Activated naive CD8-positive, alpha-beta T cell (primary cell): Measurements from ENCODE around the gene CCND2.

ENCODE experiments used
- H3K27ac Mint-ChIP-seq: one replicate; pipeline ENCODE4 v1.8.0; 2021; ENCODE audit warnings: mixed read lengths
- H3K27me3 Mint-ChIP-seq: one replicate; pipeline ENCODE4 v1.8.0; 2021; ENCODE audit warnings: mixed read lengths
- H3K36me3 Mint-ChIP-seq: one replicate; pipeline ENCODE4 v1.8.0; 2021; ENCODE audit warnings: mixed read lengths
- H3K4me1 Mint-ChIP-seq: one replicate; pipeline ENCODE4 v1.8.0; 2021; ENCODE audit warnings: low read depth, mixed read lengths
- H3K4me3 Mint-ChIP-seq: one replicate; pipeline ENCODE4 v1.8.0; 2021; ENCODE audit warnings: mild to moderate bottlenecking, mixed read lengths
- H3K9me3 Mint-ChIP-seq: one replicate; pipeline ENCODE4 v1.8.0; 2021; ENCODE audit warnings: low read depth, mixed read lengths

CCND2 gene

DNA sequence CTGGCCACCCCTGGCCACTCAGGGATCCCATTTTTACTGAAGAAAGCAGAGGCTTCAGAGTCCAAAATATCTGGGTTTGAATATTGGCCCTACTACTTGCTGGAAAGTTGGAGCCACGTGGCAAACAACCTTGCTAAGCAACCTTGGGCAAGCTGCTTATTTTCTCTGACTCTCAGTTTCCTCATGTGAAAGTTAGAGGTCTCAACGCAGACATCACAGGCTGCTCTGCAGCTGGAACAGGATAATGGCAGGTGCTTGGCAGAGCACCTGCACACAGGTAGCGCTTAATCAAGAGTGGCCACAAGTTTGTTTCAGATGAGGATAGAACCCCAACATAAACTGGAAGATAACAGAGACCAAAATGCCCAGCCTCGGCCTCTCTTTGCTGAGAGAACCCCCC lies 28.1 kb upstream of the CCND2 start:
- H3K27ac Mint-ChIP-seq: no peak overlapping the region
- peaks cover 4% of the 10 kb centered on the region for H3K27me3 Mint-ChIP-seq
- H3K4me3 Mint-ChIP-seq: no peak overlapping the region
- H3K9me3 Mint-ChIP-seq: no peaks in the 10 kb centered on the region
- H3K36me3 Mint-ChIP-seq: peaks cover 2% of the 10 kb centered on the region
- H3K4me1 Mint-ChIP-seq: no peaks in the 10 kb centered on the region

DNA sequence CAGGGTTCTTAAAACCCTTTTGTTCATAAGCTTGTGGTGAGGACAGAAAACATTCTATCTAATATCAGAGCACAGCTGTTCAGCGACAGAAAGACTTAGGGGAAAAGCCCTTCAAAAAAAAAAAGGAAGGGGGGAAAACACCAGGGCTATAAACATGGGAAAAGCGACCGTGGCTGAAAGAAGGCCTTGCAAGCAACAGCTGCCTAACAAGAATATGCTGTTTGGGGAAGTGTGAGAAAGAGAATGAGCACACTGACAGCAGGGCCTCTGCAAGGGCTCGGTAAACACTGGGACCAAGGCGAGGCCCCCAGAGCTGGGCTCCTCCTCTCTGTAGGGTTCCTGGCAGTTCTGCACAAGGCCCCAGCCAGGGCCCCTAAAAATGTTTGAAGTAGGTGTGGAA lies 27.4 kb upstream of the CCND2 start:
- Mint-ChIP-seq H3K27me3 (peaks cover 4% of the 10 kb centered on the region), H3K4me1 (peaks cover 5% of the 10 kb centered on the region), H3K27ac (no peak overlapping the region), H3K36me3 (peaks cover 2% of the 10 kb centered on the region), H3K9me3 (no peaks in the 10 kb centered on the region), H3K4me3 (no peak overlapping the region)

DNA sequence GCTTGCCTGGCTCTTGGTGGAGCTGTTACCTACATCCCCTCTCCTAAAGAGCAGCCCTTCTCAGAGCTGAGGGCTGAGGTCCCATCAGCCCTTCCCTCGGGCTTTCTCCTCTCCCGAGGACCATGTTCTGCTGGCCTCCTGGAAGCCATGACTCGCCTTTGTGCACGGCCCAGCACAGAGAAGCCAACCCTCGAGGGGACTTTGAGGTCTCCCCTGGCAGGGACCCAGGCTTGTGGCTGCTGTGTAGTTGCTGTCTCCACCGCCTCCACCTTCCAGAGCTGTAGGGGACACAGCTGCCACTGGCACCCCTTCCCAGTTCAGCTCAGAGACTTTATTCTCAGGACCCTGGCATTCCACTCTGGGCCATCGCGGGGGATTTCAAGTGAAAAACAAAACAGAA lies 22.9 kb upstream of the CCND2 start:
- peak overlapping the region; percentile 80 for H3K27ac Mint-ChIP-seq
- H3K4me3 Mint-ChIP-seq: no peak overlapping the region
- peaks cover 9% of the 10 kb centered on the region for H3K4me1 Mint-ChIP-seq
- H3K36me3 Mint-ChIP-seq: no peaks in the 10 kb centered on the region
- no peaks in the 10 kb centered on the region for H3K9me3 Mint-ChIP-seq
- H3K27me3 Mint-ChIP-seq: no peaks in the 10 kb centered on the region

DNA sequence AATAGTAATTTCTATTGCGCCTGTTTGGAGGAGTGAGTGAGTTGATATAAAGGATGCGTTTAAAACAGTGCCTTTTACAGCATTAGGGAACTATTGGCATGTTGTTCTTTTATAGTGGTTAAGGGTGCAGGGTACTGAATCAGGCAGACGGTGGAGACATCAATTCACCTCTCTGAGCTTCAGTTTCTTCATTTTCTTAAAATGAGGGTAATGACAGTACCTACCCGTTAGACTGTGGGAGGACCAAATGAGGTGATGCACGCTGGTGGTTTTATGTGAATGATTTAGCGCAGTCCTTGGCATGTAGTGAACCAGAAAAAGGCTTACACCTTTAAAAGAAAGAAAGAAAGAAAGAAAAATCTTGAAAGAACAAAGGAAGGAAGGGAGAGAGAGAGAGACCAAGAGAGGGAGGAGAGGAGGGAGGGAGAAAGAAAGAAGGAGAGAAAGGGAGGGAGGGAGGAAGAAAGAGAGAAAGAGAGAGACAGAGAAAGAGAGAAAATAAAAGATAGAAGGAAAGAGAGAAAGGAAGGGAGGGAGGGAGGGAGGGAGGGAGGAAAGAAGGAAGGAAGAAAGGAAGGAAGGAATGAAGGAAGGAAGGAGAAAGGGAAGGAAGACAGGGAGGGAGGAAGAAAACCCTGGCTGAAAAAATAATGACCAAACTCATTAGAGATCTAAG lies 22.2 kb upstream of the CCND2 start:
- Mint-ChIP-seq H3K27ac (peak overlapping the region; percentile 80), H3K27me3 (no peaks in the 10 kb centered on the region), H3K4me1 (peaks cover 9% of the 10 kb centered on the region), H3K36me3 (no peaks in the 10 kb centered on the region), H3K4me3 (peak overlapping the region; percentile 64), H3K9me3 (no peaks in the 10 kb centered on the region)

DNA sequence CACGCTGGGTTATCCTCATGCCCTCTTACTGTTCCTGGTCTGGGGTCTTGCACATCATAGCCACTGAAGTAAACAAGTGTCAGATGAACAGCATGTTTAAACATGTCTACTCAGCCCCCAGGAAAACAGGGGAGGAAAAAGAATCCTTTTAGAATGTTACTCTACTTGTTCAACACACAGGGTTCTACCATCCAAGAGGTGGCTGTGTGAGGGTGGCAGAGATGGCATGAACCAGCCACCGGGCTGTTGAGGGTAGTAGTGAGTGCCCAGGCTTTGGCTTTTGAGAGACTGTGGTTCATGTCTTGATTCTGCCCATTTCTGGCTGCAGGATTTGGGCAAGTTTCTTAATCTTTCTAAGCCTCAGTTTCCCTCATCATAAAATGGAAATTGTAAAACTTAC lies 21.6 kb upstream of the CCND2 start:
- no peaks in the 10 kb centered on the region for H3K9me3 Mint-ChIP-seq
- H3K4me1 Mint-ChIP-seq: peaks cover 9% of the 10 kb centered on the region
- H3K36me3 Mint-ChIP-seq: no peaks in the 10 kb centered on the region
- no peaks in the 10 kb centered on the region for H3K27me3 Mint-ChIP-seq
- no peak overlapping the region for H3K27ac Mint-ChIP-seq
- no peak overlapping the region for H3K4me3 Mint-ChIP-seq

DNA sequence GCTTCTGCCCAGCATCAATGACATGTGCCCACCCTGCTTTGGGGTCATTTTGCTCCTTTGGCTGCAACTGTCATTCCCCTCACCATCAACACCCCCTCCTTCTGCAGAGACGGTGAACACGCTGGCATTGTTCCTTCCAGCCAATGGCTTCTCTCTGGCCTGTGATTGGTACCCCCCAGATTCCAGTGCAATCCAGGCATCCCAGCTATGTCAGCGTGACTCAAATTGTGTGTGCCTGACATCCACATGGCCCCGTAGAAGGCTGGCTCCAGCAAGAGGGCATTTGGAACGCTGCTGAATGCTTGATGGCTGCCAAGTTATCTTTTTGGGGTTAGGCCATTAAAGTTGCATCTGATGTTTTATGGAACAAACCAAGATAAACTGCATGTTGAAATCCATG lies 21.0 kb upstream of the CCND2 start:
- peak overlapping the region; percentile 23 for H3K27ac Mint-ChIP-seq
- no peak overlapping the region for H3K4me3 Mint-ChIP-seq
- no peaks in the 10 kb centered on the region for H3K9me3 Mint-ChIP-seq
- H3K36me3 Mint-ChIP-seq: no peaks in the 10 kb centered on the region
- no peaks in the 10 kb centered on the region for H3K27me3 Mint-ChIP-seq
- peaks cover 11% of the 10 kb centered on the region for H3K4me1 Mint-ChIP-seq

DNA sequence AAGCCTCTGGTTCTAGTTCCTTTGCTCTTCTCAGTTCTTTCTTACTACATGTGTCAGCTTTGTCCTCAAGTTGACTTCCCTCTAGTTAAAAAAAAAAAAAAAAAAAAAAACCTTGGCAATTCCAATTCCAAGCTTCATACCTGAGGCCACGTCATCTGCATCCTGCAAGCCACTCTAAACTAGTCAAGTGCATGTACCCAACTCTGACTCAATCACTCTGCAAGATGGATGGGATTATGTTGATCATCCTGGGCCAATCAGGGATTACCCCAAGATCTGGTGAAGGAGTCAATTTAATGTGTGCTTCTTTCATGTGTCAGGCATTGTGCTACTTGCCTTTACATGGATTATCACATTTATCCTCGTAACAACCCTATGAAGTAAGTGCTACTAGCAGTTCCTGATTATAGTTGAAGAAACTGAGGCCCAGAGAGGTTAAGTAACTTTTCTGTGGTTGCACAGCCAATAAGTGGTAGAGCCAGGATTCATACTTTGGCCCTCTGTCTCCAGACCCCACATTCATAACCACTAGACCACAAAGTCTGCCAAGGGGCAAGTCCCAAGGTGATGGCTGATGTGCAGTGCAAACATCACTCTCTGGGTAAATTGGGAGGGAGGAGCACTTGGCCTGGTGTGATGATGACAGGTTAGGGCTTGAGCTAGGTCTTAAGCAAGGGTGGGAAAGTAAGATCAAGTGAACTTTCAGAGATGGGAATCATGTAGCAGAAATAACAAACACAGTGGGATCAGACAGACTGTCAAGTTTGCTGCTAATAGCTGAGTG lies 17.3 kb upstream of the CCND2 start:
- H3K9me3 Mint-ChIP-seq: peaks cover 3% of the 10 kb centered on the region
- peaks cover 4% of the 10 kb centered on the region for H3K36me3 Mint-ChIP-seq
- H3K4me1 Mint-ChIP-seq: peaks cover 5% of the 10 kb centered on the region
- no peak overlapping the region for H3K27ac Mint-ChIP-seq
- no peak overlapping the region for H3K4me3 Mint-ChIP-seq
- no peaks in the 10 kb centered on the region for H3K27me3 Mint-ChIP-seq

DNA sequence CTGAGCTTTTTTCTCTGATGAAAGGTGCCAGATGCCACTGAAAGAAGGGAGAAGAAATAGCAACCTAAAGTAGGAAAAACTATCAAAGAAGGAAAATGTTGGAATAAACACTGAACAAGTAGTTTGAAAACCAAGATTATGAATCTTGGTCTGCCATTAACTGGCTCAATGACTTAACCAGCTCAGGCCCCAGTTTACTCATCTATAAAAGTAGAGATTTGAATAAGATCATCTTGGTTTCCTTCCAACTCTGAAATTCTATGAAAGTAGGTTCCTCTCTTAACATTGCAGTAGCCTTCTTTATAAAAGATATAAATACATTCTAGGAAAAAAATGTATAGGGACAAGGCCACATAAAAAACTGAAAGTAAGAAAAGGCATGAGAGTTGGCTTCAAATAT lies 16.1 kb upstream of the CCND2 start:
- Mint-ChIP-seq H3K36me3 (peaks cover 4% of the 10 kb centered on the region), H3K27me3 (no peaks in the 10 kb centered on the region), H3K4me3 (no peak overlapping the region), H3K4me1 (peaks cover 4% of the 10 kb centered on the region), H3K27ac (no peak overlapping the region), H3K9me3 (peaks cover 3% of the 10 kb centered on the region)

DNA sequence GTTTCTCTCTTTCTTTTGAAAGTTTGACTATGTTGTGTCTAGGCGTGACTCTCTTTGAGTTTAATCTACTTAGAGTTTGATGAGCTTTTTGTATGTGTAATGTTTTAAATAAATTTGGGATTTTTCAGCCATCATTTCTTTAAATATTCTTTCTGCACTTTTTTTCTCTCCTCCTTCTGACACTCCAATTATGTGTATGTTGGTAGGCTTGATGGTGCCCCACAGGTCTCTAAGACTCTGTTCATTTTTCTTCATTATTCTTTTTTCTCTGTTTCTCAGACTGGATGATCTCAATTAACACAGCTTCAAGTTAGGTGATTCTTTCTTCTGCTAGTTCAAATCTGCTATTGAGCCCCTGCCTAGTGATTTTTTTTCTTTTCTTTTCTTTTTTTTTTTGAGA lies 14.5 kb upstream of the CCND2 start:
- no peak overlapping the region for H3K4me3 Mint-ChIP-seq
- H3K4me1 Mint-ChIP-seq: peaks cover 4% of the 10 kb centered on the region
- peaks cover 4% of the 10 kb centered on the region for H3K36me3 Mint-ChIP-seq
- H3K27me3 Mint-ChIP-seq: no peaks in the 10 kb centered on the region
- H3K9me3 Mint-ChIP-seq: peaks cover 3% of the 10 kb centered on the region
- H3K27ac Mint-ChIP-seq: no peak overlapping the region

DNA sequence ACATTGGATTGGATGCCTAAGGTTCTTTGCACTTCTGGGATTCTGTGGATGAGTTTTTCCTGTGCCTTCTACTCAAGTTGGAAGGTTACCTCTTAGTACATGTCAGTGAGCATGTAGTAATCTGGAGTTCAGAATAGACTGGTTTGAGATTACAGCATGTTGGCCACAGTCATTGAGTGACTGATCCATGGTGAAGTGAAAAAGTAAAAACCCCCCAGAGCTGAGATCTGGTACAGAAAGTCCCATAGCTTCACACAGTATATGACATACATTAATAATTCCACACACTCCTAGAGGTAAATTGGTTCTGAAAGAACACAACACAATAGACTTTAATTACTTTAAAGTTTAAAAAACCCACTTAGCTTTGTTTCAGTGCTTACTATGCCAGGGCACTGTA lies 11.9 kb upstream of the CCND2 start:
- Mint-ChIP-seq H3K9me3 (peaks cover 3% of the 10 kb centered on the region), H3K4me1 (peaks cover 5% of the 10 kb centered on the region), H3K36me3 (peaks cover 4% of the 10 kb centered on the region), H3K27ac (no peak overlapping the region), H3K27me3 (no peaks in the 10 kb centered on the region), H3K4me3 (no peak overlapping the region)

DNA sequence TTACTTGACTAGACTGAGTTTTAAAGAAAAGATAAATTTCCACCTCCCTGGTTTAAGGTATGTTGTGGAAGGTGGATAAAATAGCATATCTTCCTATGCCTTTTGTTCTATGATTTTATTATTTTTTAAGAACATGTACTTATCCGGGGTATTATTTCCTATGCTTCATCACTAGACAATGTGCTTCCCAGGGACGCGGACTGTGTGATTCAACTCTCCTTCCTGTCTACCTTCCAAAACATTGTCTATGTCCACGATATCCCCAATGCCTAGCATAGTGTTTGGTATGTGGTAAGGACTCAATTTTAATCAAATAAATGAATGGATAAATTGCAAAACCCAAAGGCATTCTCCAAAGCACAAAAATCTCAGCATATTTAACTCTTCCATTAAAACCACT lies 8.3 kb upstream of the CCND2 start:
- Mint-ChIP-seq H3K9me3 (no peaks in the 10 kb centered on the region), H3K4me1 (peaks cover 21% of the 10 kb centered on the region), H3K27ac (no peak overlapping the region), H3K4me3 (no peak overlapping the region), H3K27me3 (no peaks in the 10 kb centered on the region), H3K36me3 (no peaks in the 10 kb centered on the region)

DNA sequence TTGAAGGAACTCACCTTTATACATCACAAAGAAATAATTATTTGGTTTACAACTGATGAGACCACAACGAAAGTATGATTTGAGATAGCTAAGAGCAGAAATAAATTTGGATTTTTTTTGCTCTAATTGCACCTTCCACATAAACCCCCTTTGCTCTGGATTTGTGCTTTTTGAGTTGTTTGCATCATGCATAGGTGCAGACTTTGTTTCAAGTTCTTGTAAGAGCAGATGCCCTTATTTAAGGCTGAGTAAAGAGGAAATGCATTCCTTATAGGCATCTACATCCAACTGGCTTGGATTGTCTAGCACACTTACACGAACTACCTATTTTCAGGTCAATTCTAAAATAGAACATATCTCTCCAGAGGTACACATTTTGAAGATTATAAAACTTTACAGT lies 6.6 kb upstream of the CCND2 start:
- no peaks in the 10 kb centered on the region for H3K9me3 Mint-ChIP-seq
- no peaks in the 10 kb centered on the region for H3K27me3 Mint-ChIP-seq
- H3K27ac Mint-ChIP-seq: peak overlapping the region; percentile 28
- H3K4me1 Mint-ChIP-seq: peaks cover 24% of the 10 kb centered on the region
- no peak overlapping the region for H3K4me3 Mint-ChIP-seq
- H3K36me3 Mint-ChIP-seq: no peaks in the 10 kb centered on the region

DNA sequence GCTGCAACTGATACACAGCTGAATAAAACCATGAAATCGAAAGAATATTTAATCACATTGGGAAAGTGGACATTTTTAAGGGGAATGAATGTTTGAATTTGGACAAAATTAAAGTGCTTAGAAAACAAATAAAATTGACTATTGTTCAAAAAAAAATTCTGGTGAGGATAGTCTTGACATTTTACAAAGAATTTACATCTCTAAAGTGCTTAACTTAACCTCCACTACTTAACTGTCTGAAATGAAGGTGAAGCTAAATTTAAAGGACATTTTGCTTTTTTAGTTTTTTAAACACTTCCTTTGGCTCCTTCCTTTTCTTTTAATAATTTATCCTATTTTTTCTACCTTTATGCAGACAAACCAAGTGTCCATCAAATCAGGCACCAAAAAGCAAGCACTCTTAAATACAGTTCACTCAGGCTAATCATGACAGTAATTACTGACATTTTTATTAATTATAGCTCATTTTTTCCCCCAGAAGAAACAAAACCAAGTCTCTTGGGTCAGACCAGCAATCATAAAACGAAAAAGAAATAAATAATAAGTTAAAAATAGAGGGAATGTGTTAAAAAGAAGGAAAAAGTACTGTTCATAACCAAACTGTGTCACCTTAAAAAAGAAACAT lies 5.7 kb upstream of the CCND2 start:
- Mint-ChIP-seq H3K4me3 (peak overlapping the region; percentile 95), H3K36me3 (no peaks in the 10 kb centered on the region), H3K9me3 (no peaks in the 10 kb centered on the region), H3K27me3 (no peaks in the 10 kb centered on the region), H3K27ac (peak overlapping the region; percentile 99), H3K4me1 (peaks cover 25% of the 10 kb centered on the region)

DNA sequence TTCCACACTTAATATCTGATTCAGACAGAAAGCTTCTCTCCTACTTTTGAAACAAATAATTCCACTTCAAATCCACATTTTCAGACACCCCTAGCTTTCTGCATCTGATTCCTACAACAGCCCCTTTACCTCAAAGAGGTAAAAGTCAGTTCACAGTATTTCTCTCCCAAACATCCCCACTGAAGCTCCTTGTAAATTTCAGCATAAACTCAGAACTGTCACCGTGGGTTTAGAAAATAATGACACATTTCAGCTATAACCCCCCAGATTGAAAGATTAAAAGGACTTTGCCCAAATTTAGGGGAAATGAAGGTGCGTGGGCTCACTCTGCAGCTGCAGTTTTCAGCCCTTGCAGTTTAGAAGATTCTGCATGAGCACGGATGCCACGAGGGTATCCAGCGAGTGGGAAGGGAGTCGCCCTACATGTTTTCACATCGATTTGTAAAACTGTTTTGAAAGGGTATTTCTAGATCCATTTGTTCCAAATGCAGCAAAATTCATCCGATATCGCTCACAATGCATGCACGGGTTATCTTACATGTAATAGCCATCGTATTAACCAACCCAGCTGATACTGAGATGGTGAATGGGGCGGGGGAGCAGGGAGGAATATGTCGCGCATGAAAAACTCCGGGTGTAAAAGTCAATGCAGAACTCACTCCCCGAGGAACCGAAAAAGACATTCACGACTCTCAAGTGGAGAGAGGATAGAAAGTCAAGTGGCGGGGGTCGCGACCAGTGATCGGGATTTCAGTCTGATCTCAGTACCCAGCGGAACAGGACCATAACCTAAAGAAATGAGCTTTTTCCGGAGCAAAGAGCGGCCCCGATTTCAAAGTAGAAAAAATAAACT lies 5.0 kb upstream of the CCND2 start:
- H3K27ac Mint-ChIP-seq: peak overlapping the region; percentile 99
- H3K36me3 Mint-ChIP-seq: no peaks in the 10 kb centered on the region
- H3K4me1 Mint-ChIP-seq: peaks cover 29% of the 10 kb centered on the region
- no peaks in the 10 kb centered on the region for H3K9me3 Mint-ChIP-seq
- H3K27me3 Mint-ChIP-seq: no peaks in the 10 kb centered on the region
- peak overlapping the region; percentile 95 for H3K4me3 Mint-ChIP-seq
